NCI-H1694 treated with DMSO at 0.1 percent for 48 hours (cell line): ENCODE results near the gene VASN.

Source experiments
- DNase-seq: peaks from one replicate; lab custom pipeline; 2025; lab: John Stamatoyannopoulos, UW

Gene VASN

DNA sequence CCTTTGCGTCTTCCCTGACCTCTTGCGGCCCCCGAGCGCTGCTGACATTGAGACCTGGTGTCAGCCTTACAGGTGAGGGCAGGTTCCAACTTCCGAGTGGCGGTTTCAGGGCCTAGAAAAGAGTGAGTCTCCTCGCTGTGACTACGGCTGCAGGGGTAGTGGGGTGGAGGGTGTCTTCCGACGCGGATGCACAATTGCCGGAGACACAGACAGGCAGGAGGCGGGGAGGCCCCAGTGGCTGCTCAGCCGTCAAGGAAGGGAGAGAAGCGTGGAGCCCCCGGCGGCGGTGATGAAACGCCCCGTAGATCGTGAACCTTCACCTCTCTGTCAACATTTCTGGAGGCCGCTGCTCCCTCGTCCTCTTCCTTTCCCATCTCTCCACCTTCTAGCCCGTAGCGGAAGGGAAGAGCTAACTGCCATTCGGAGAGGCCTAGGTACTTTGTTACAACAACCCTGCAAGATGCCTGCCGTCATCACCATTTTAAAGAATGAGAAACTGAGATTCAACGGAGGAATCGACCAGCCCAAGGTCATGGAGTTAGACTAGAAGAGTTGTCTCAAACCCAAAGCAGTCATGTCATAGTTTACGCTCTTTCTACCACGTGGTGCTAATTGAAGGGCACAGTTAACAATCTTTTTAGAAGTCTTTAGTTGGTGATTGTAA is 54.5 kb downstream of the VASN start:
- DNase-seq, result no peak

DNA sequence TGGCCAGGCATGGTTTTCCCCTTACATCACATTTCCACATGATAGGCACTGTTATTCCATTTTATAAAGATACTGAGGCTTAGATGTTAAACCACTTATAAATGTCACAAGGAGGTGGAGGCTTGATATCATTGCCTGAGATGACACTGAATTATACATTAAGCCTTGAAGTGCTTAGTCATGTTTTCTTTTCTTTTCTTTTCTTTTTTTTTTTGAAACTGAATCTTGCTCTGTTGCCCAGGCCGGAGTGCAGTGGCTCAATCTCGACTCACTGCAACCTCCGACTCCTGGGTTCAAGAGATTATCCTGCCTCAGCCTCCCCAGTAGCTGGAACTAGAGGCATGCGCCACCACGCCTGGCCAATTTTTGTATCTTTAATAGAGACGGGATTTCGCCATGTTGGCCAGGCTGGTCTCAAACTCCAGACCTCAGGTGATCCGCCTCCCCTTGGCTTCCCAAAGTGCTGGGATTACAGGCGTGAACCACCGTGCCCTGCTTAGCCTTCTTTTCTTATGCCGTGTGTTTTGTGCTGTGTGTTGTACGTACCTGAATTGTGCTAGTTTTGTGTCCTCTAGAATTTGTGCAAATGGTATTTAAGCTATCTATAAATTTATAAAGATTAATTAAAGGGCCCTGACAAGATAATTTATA is 55.2 kb downstream of the VASN start:
- no peak for DNase-seq

DNA sequence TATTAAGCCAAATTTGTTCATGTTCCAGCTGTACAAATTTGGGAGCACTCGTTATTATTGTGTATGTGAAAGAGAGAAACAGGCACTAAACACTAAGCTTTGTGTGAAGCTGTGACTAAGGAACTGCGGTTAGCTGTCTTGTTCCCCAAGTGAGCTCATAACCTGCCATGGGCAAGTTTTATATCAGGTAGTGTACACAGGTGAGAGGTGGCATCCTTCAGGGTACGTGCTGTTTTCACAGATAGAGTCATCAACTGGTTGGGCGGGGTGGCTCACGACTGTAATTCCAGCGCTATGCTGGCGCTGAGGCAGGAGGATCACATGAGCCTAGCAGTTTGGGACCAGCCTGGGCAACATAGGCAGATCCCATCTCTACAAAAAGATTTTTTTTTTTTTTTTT is 56.9 kb downstream of the VASN start:
- no peak for DNase-seq

DNA sequence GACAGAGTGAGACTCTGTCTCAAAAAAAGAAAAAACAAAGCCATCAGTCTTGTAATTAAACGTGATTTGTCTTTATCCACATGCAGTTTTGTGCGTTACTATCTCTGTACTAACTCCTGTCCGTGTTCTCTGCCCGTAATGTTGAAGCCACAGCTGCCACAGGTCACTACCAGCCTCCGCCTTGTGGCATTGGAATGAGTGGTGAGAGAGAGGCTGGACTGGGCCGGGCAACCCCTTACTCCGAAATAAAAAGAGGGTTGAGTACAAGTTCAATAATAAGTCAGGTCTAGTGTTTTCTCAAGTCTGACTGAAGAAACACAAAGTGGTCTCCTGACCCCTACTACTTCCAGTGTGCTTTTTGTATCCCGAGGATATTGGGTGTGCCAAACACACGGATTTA is 59.4 kb downstream of the VASN start:
- no peak for DNase-seq
